GM21360 (cell line): ENCODE results near the gene IRF6.

Experiments used
- ATAC-seq: cut with Tn5 transposase; IDR thresholded peaks from one replicate; pipeline ENCODE4 v1.9.1; 2021; ENCODE audit warnings: mild to moderate bottlenecking, moderate library complexity; ENCODE audit not compliant: unreplicated experiment

IRF6 gene

DNA sequence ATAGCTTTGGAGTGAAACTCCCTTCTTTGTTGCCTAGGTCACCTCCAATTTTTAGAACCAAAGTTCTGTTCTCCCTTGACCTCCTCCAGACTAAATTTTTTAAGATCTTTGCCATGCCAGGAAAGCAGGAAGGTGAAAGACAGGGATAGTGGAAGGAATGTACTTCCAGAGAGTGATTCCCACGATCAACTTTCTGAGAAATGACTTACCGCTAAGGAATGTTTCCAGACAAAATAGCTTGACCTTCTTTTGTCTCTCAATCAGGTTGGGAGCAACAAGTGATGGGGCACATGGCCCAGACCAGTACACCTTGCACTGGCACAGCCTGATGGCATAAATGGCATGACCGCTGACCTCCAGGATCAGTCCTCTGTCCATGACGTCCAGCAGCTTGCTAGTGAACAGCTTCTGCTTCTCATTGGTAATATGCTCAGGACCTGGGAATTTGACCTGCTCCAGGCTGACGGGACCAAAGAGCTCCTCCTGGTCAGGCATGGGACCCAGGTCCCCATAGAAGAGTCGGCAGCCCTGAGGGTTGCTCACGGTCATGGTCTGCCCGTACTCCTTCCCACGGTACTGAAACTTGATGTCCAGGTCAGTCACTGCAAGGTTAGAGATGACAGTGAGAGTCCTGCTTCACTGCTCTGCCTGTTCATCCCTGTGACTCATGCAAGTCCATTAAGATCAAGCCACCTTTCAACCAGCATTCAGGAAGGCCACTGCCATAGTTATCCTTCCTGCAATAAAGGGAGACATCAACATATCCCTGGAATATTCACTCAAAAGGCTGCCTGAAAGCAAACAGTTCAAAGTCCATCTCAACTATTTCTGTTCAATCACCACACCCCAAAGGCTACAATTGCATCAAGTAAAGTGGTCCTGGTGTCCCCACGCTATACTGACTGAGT is 15.4 kb downstream of the IRF6 start:
- ATAC-seq: no peak

DNA sequence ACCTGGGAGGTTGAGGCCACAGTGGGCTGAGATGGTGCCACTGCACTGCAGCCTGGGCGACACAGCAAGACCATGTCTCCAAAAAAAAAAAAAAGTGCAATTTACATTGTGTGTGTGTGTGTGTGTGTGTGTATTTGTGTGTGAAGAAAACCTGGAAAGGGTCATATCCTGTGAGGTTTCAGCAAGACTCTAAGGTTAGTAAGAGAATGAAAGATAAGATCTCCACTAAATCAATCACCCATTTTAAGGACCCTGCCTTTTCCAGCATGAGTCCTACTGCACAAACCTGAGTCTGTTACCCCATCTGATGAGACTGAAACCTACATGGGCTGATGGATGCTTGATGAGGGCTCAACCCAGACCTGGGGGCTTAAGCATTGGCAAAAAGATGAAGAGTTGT is 16.7 kb downstream of the IRF6 start:
- ATAC-seq: no peak

DNA sequence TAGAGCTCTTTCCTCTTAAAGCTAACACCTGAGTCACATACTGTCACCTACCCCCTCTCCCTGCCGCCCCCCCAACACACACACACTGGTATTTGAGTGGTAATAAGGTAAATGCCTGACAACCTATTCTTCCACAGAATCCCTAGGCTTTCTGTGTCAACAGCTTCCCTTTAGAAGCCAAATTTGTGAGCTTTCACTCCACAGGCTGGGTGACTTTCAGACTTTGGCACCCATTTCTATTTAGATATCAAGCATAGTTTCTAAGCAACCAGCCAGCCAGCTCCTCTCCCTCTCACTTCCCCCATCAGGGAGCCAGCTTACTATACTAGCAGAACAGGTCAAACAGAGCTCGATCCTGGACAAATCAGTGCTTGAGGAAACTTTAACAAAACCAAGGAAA is 18.4 kb downstream of the IRF6 start:
- ATAC-seq: no peak

DNA sequence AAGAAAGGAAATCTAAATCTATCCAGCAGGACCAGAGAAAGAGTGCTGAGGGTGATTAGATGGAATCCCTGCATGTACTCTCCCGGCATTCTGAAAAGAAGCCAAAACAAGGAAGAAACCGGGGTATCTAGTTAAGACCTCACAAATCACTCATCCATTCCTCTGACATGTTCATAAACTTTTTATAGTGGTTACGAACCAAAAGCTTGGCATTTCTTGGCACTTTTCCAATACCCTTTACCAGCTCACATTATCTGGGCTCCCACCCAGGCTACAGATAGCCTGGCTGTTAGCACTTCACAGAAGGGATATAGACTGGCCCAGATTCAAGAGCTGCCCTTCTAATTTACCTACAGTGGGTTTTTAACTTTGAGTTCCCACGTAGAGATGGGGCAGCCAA is 19.8 kb downstream of the IRF6 start:
- ATAC-seq: no peak

DNA sequence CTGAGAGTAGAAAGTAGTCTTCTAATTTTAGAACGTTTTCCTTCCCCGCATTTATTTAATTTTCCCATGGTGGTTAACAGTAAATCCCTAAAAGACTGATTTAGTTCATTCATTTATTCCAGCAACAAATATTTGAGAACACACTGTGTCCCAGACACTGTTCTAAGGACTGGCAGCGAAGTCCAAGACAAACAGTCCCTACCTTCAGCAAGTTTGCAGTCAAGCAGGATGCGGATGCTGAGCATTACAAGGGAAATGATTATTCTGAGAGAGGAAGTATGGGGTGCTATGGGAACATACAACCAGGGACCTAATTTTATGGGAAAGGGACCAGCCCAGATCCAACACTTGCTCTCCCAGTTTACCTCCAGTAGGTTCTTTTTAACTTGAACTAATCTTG is 20.4 kb downstream of the IRF6 start:
- ATAC-seq: no peak

DNA sequence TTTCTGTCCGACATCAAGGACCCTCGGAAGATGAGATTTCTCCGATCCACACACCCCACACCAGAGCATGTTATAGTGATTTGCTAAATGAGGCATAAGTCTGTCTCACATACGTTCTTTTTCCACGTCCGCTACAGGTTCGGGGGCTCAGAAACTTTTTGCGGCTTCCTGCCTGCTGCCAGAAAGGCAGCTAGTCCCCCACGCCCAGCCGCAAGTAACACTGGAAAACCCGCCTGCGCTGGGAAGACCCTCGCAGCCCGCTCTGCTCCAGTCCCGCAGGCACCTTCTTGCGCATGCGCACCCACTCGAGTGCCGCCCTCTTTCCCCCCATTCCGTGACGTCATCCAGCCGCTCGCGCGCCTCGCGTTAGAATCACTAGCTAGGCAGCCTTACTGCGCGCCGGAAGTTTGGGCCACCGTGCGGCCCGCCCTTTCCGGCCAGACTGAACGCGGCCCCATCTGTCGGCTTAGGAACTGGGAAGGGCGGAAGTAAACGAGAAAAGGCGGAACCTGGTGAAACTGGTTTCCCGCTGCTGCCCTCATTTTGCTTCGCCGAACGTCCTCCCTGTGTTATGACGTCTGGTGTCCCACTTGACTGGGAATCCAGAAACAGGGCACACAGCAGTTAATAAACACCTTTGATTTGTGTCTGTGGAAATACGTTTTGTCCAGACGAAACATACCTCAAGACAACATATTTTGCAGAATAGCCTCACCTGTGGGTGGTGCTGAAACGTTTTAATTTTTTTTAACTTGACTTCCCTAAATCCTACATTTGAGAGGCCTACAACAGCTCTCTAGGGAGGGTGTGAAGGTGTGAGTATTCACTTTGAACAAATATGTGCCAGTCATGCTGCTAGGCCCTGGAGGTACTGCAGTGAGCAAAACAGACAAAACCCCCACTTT is 21.4 kb downstream of the IRF6 start, which contains the start of gene C1orf74:
TSS of gene C1orf74 (minus strand) at position 295 of the 905 bp plus-strand sequence. CDS start 925 bp downstream, outside the sequence.
- ATAC-seq: peak; percentile 99

DNA sequence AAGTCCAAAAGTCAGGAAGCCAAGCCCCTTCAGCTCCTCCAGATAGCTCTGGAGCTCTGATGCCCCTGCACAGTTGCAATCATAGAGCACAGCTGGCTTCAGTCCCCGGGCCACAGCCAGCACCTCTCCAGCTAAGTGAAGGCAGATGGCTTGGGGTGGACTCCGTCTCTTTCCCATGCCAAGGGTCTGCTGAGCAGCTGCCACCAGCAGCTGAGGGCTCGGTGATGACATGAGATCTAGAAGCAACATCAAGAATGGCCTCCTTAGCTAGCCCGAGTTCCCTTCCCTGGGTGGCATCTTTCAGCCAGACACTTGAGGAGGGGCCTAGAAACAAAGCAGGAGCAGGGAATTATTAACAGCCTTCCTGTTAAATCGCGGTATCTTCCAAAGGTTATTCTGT is 22.6 kb downstream of the IRF6 start:
- ATAC-seq: no peak

DNA sequence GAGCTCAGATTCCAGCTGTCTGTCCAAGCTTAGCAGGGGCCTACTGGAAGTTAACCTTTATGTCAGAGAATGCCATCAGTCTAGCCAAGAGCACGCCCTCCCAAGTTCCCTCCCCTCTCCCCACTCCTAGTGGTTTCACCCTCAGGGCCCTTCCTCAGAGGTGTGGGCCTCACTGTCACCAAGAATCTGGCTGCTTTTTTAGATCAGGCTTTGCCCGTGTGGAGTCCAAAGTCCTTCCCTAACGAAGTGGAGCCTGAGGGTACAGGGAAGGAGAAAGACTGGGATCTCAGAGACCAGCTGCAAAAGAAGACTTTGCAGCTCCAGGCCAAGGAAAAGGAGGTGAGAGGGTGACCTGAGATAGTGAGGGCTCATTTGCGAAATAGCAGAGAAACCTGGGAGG is 25.7 kb downstream of the IRF6 start:
- ATAC-seq: no peak

DNA sequence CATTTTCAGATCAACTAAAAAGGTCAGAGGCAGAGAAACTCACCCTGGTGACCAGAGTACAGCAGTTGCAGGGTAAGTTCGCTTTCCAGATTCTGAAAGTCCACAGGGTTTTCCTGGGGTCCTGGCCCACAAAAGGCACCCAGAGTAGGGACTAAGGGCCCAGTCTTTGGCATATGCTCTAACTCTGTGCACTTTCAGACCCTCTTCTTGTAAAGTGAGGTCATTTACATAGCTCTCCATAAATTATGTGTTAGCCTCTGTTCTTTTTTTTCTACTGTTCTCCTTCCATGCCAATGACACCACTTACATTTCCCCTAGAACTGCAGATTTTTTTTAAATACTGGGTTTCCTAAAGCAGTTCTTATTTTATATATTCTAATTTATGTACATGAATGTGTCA is 27.8 kb downstream of the IRF6 start:
- no peak for ATAC-seq

DNA sequence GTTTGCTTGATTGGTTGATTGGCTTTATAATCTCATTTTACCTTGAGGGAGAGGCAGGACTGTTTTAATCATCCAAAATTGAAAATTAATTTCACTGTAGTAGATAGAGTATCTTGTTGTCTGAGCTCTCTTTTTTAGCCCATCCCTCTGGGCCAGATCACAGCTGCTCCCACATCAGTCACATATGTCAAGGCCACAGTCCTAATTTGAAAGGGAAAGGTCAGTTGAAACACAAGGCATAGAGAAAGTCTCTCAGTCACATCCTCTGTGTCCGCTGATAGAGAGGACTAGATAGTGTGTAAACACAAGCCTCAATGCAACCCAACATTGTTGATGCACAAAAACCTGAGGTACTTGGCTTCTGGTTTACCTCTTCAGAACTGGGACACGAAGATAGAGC is 28.4 kb downstream of the IRF6 start:
- no peak for ATAC-seq

DNA sequence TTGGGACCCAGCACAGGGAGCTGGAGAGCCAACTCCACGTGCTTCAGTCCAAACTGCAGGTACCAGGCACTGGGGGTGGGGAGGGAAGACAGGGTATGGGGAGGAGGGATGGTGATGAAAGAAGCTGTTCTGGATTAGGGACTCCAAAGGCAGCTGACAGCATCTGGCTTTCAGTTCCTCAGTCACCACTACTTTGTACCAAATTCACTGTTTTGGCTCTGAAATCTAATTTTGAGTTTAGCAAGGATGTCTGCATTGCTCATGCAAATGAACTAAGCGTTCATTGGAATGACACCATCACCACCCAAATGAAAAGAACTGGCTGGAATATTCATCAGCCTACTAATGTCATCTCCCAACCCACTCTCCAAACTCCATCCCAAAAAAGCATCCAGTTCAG is 30.3 kb downstream of the IRF6 start:
- no peak for ATAC-seq

DNA sequence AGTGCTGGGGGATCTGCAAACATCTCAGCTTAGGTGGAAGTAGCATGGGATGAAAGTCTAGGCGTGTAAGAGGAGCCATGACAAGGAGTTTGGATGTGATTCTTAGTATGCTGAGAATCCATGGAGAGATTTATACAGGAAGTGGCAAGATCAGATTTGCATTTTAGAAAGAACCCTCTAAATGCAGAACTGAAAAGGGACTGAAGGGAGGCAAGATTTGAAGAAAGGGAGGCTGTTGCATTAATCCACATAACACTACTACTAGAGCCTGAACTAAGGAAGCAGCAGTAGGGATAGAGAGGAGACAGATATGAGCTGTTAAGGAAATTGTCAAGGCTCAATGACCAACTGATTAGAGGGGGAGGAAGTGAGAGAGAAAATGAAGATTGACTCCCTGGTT is 31.4 kb downstream of the IRF6 start:
- peak; percentile 54 for ATAC-seq

DNA sequence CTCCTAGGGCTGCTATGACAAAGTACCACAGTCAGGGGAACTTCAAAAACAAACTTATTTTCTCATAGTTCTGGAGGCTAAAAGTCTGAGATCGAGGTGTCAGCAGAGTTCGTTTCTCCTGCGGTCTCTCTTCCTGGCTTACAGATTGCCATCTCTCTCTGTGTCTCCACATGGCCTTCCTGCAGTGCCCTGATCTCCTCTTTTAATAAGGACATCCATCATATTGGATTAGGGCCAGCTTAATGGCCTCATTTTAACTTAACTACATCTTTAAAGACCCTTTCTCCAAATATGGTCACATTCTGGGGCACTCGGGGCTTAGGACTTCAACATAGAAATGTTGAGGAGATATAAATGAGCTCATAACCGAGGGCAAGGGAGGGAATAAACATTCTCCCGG is 33.8 kb downstream of the IRF6 start:
- no peak for ATAC-seq

DNA sequence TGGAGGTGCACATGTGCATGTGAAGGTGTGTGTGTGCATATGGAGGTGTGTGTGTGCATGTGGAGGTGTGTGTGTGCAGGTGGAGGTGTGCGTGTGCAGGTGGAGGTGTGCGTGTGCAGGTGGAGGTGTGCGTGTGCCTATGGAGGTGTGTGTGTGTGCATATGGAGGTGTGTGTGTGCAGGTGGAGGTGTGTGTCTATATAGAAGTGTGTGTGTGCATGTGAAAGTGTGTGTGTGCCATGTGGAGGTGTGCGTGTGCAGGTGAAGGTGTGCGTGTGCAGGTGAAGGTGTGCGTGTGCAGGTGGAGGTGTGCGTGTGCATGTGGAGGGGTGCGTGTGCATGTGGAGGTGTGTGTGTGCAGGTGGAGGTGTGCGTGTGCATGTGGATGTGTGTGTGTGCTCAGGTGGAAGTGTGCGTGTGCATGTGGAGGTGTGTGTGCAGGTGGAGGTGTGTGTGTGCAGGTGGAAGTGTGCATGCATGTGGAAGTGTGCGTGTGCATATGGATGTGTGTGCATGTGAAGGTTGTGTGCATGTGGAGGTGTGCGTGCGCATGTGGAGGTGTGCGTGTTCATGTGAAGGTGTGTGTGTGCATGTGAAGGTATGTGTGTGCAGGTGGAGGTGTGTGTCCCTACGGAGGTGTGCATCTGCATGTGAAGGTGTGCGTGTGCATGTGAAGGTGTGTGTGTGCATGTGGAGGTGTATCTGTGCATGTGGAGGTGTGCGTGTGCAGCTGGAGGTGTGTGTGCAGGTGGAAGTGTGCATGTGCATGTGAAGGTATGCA is 35.1 kb downstream of the IRF6 start:
- no peak for ATAC-seq

DNA sequence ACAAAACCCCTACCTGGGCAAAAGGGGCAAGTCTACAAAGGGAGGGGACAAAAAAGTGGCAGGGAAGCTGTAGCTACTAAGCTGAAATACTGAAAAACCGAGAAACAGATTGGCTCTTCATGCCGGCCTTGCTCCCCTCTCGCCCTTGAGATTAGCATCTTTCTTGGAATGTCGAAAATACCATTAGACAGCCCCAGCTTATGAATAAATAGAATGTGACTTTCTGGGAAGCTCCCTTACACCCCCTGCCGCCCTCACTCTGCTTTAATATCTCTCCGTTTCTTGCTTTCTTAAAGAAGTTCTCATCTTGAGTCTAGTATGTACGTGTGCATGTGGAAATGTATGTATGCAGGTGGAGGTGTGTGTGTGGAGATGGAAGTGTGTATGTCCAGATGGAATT is 36.0 kb downstream of the IRF6 start:
- ATAC-seq: no peak

DNA sequence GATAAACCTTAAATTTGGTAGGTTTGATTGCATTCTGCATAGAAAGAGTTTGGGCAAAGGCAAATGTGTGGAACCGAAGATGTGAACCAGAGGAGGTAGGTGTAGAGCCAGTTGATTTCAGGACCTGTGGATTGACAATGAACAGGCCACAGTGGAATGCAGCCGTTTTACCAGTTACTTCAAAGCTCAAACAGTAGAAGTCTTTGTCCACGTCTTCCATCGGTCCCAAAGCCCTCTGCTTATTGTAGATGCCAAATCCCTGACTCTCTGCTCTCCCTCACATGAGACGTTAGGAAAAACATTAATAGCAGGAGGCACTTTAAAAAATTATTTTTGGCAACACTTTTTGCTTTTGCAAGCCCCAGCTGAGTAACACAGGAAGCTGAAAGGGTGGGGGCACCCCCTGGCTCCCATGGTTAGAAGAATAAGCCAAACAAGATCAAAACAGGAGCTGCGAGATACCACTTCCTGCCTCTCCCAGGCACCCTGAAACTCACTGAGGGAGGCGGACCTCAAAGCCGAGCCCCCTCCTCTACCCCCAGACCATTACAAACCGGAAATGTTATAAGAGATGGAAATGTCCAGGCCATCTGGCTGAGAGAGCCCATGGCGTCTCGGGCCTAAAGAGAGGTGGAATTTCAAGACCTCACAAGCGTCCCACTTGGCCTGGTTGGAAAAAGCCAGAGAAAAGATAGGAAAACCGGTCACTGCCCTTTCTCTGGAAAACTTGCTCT is 36.6 kb downstream of the IRF6 start:
- peak; percentile 74 for ATAC-seq

DNA sequence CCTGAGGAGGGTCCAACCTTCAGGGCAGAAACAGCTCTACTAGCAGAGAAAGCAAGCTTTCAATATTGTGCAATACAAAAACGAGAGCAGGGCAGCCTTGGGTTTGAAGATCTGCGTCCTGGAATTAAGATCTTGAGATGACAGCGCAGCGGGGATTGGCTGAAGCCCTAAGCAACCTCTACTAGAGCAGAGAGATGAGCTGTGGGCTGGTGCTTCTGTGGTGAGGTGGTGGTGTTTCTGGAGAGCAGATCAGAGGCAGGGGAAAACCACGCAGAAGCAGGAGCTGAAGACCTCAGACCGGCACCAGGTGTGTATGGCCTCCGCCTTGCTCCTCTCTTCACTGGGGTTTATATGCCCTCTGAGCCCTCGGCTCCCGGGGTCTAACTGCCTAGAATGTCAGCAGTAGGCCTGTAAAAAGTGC is 37.6 kb downstream of the IRF6 start:
- peak; percentile 89 for ATAC-seq

DNA sequence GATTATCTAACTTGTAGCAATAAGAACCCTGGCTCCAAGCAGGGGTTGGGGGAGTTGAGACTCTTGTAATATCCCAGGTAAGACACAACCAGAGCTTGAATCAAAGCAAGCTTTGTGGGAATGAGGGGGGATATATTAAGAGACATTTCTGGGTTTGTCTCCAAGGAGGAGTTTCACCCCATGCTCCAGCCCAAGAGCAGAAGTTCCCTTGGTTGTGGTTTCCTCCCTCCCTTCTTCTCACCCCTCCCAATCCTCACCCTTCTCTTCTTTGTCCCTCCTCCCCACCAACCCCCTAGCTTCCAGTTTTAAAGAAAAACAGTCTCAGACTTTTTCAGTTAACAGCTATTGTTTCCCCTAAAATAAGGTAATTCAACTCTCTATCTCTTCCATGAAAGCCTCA is 38.2 kb downstream of the IRF6 start:
- no peak for ATAC-seq

DNA sequence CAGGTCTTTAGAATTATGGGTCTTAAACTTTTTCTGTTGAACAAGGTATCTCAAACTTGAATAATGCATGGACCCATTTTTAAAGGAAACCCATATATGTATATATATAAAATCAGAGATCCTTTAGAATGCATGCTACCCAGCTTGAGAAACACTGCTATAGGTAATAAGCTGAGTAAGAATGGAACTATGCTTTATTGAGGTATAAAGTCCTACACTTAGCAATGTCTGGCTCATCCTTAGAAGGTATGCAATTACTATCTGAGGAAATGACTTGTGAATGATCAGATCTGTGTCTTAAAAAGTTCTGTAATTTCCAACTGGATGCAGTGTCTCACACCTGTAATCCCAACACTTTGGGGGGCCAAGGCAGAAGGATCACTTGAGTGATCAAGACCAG is 38.8 kb downstream of the IRF6 start:
- no peak for ATAC-seq

DNA sequence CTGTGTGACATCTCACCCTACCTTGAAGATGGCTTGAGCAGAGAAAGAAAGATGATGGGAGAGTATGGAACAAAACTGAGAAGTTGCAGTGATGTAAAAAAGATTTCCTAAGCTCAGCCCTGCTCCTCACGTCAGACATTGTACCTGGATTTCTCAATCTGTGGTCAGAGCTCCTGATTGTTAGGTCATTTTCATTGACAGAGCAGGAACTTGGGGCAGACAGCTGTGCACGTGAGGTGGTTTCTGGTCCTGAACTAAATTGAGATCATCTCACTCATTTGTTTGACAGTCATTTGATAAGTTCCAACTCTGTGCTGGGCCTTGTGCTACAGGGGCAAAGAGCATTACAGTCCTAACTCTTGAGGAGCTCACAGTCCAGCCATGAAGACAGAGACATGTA is 39.9 kb downstream of the IRF6 start:
- no peak for ATAC-seq
